Muscle of back (tissue), 11 donors: ENCODE results near the gene SMIM1. TPM values are rescaled to one million over a fixed set of nuclear protein-coding genes. Genes with fewer than 3 reads are reported as not detected.
A peak's percentile ranks its signal among the peaks of the same experiment; 100 is the strongest.

ENCODE experiments used
- DNase-seq, 3 donors: peaks; one replicate each; pipeline versions ENCODE4 v3.0.0 to v3.0.0-alpha.2; 2013
- polyA plus RNA-seq, 10 donors: library from polyadenylated mRNA; unstranded; fragments of 120-200 nt; gene quantifications; one replicate each; pipeline ENCODE4 v1.2.1, GENCODE V29; 2013; ENCODE audit not compliant: insufficient read length in 10 of 10

The SMIM1 gene
- polyA plus RNA-seq, 10 donors = 1.6 to 5.7 (median 3.3) TPM

- peak in 2 of 3 donors; percentile 43 to 73 for DNase-seq
These were observed 3.1 kb downstream of the SMIM1 start for GRCh38 chr1:3775490-3776230.

GRCh38 chr1:3776231-3776961 lies 3.8 kb downstream of the SMIM1 start:
- no peak for DNase-seq

GRCh38 chr1:3777078-3777547 lies 4.6 kb downstream of the SMIM1 start:
- no peak for DNase-seq

GRCh38 chr1:3777647-3778589 lies 5.4 kb downstream of the SMIM1 start:
- no peak for DNase-seq

GRCh38 chr1:3778590-3779264 lies 6.2 kb downstream of the SMIM1 start:
- no peak for DNase-seq

GRCh38 chr1:3779265-3779911 lies 6.8 kb downstream of the SMIM1 start:
- DNase-seq = no peak

GRCh38 chr1:3779912-3780416 lies 7.4 kb downstream of the SMIM1 start:
- no peak for DNase-seq

- no peak for DNase-seq
These were observed 8.4 kb downstream of the SMIM1 start for GRCh38 chr1:3780901-3781300.

GRCh38 chr1:3783651-3784474 lies 11.3 kb downstream of the SMIM1 start:
- no peak for DNase-seq

GRCh38 chr1:3785045-3785444 lies 12.5 kb downstream of the SMIM1 start:
- DNase-seq = no peak

- no peak for DNase-seq
These were observed 13.1 kb downstream of the SMIM1 start for GRCh38 chr1:3785456-3786157.

- DNase-seq = no peak
These were observed 14.2 kb downstream of the SMIM1 start for GRCh38 chr1:3786468-3787348.

GRCh38 chr1:3787349-3787715 lies 14.8 kb downstream of the SMIM1 start:
- no peak for DNase-seq

- no peak for DNase-seq
These were observed 15.4 kb downstream of the SMIM1 start for GRCh38 chr1:3787745-3788605.

GRCh38 chr1:3788756-3789420 lies 16.3 kb downstream of the SMIM1 start:
- no peak for DNase-seq
